OCI-LY1 (cell line): ENCODE data around the gene SH3D21.

Experiments
- H2AFZ ChIP-seq: fragments of 200-600 bp; sonication (generic), shearing (Covaris generic); 2 replicates; pipeline ENCODE4 v1.6.0; 2014; ENCODE audit warnings: antibody characterized with exemption, mild to moderate bottlenecking, low read length
- H3F3A ChIP-seq: fragments of 200-600 bp; sonication (generic), shearing (Covaris generic); 2 replicates; pipeline ENCODE4 v1.6.0; 2014; ENCODE audit warnings: mild to moderate bottlenecking, antibody characterized with exemption, low read length, moderate library complexity; ENCODE audit not compliant: insufficient read depth
- H3K27ac ChIP-seq: fragments of 200-600 bp; sonication (generic); 2 replicates; pipeline ENCODE4 v1.5.1; 2014; ENCODE audit warnings: low read length, mixed run types, mild to moderate bottlenecking, low read depth; ENCODE audit not compliant: poor library complexity, severe bottlenecking
- H3K27me3 ChIP-seq: fragments of 200-600 bp; sonication (generic); 2 replicates; pipeline ENCODE4 v1.6.0; 2014; ENCODE audit warnings: antibody characterized with exemption, mild to moderate bottlenecking, low read length, moderate library complexity; ENCODE audit not compliant: insufficient read depth
- H3K36me3 ChIP-seq: fragments of 200-600 bp; sonication (generic); 2 replicates; pipeline ENCODE4 v1.6.1; 2014; ENCODE audit warnings: mild to moderate bottlenecking, antibody characterized with exemption, low read length, moderate library complexity, mixed read lengths; ENCODE audit not compliant: insufficient read depth
- H3K4me1 ChIP-seq: fragments of 200-600 bp; sonication (generic); 2 replicates; pipeline ENCODE4 v1.5.1; 2014; ENCODE audit warnings: mild to moderate bottlenecking, low read length, moderate library complexity; ENCODE audit not compliant: insufficient read depth, severe bottlenecking
- H3K4me2 ChIP-seq: fragments of 200-600 bp; sonication (generic), shearing (Covaris generic); 2 replicates; pipeline ENCODE4 v1.6.1; 2014; ENCODE audit warnings: low read length
- H3K4me3 ChIP-seq: fragments of 200-600 bp; sonication (generic); 2 replicates; pipeline ENCODE4 v1.5.1; 2014; ENCODE audit warnings: low read length, low read depth, mild to moderate bottlenecking, mixed read lengths; ENCODE audit not compliant: poor library complexity, severe bottlenecking
- H3K79me2 ChIP-seq: fragments of 200-600 bp; shearing (Covaris generic); 2 replicates; pipeline ENCODE4 v1.6.1; 2016; ENCODE audit warnings: mixed run types, low read length, mixed read lengths; ENCODE audit not compliant: insufficient read depth
- H3K9ac ChIP-seq: fragments of 200-600 bp; sonication (generic), shearing (Covaris generic); 2 replicates; pipeline ENCODE4 v1.6.1; 2014; ENCODE audit warnings: mild to moderate bottlenecking, low read length, mixed read lengths
- H3K9me2 ChIP-seq: fragments of 200-600 bp; sonication (generic), shearing (Covaris generic); 2 replicates; pipeline ENCODE4 v1.6.1; 2014; ENCODE audit warnings: low read depth, mild to moderate bottlenecking, low read length, mixed read lengths
- H3K9me3 ChIP-seq: fragments of 200-600 bp; shearing (Covaris generic); 2 replicates; pipeline ENCODE4 v1.6.1; 2014; ENCODE audit warnings: low read length, mixed read lengths
- H4K20me1 ChIP-seq: fragments of 200-600 bp; sonication (generic), shearing (Covaris generic); 2 replicates; pipeline ENCODE4 v1.6.0; 2016; ENCODE audit warnings: mild to moderate bottlenecking, low read length; ENCODE audit not compliant: insufficient read depth
- EZH2 ChIP-seq: fragments of 200-600 bp; sonication (generic), shearing (Covaris generic); IDR thresholded peaks from 2 replicates; pipeline ENCODE4 v1.8.0; 2017; ENCODE audit warnings: borderline replicate concordance, mixed run types, mild to moderate bottlenecking, antibody characterized with exemption, low read length, moderate library complexity, mixed read lengths
- TF ChIP-seq, protein P1 (sequence below): fragments of 200-600 bp; sonication (generic), shearing (Covaris generic); IDR thresholded peaks from 2 replicates; pipeline ENCODE4 v1.5.1; 2017; ENCODE audit warnings: mild to moderate bottlenecking, antibody characterized with exemption, low read length, moderate library complexity, mixed read lengths

Gene SH3D21

DNA sequence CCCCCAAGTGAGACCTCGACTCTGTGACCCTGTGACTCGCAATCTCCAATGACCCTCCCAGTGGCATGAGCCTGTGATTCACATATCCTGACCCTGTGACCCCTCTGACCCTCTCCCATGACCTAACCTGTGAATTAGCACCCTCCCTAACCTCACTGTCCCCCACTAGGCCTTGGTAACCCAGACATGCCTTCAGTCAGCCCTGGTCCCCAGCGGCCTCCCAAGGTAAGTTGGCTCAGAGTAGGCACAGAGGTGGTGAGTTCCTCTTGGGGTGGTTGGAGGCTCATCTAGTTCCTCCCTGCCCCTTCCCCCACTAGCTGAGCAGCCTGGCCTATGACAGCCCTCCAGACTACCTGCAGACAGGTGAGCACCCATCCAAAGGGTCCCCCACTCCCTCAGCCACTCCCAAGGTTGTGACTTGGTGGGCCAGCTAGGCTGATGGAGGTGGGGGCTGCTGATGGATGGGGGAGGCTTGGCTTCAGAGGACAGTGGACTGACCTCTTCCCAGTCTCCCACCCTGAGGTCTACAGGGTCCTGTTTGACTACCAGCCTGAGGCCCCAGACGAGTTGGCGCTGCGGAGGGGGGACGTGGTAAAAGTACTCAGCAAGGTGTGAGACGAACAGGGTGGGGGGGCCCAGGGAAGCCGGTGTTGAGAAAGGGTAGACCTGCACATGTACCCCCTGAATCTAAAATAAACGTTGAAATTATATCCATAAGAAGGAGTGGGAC lies 1.6 kb downstream of the SH3D21 start:
- no peak for TF ChIP-seq EZH2
- TF ChIP-seq, protein P1, sequence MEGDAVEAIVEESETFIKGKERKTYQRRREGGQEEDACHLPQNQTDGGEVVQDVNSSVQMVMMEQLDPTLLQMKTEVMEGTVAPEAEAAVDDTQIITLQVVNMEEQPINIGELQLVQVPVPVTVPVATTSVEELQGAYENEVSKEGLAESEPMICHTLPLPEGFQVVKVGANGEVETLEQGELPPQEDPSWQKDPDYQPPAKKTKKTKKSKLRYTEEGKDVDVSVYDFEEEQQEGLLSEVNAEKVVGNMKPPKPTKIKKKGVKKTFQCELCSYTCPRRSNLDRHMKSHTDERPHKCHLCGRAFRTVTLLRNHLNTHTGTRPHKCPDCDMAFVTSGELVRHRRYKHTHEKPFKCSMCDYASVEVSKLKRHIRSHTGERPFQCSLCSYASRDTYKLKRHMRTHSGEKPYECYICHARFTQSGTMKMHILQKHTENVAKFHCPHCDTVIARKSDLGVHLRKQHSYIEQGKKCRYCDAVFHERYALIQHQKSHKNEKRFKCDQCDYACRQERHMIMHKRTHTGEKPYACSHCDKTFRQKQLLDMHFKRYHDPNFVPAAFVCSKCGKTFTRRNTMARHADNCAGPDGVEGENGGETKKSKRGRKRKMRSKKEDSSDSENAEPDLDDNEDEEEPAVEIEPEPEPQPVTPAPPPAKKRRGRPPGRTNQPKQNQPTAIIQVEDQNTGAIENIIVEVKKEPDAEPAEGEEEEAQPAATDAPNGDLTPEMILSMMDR: no peak
- Histone ChIP-seq H3F3A (no peaks in the 10 kb centered on the region), H3K27me3 (no peaks in the 10 kb centered on the region), H3K4me3 (peak overlapping the region; percentile 62), H3K36me3 (peaks cover 43% of the 10 kb centered on the region), H3K27ac (peak overlapping the region; percentile 49), H3K79me2 (no peaks in the 10 kb centered on the region), H3K9me2 (no peaks in the 10 kb centered on the region), H3K9ac (peak overlapping the region; percentile 56), H3K4me2 (peak overlapping the region; percentile 68), H3K9me3 (no peaks in the 10 kb centered on the region), H2AFZ (no peak overlapping the region), H4K20me1 (no peaks in the 10 kb centered on the region), H3K4me1 (peaks cover 44% of the 10 kb centered on the region)

DNA sequence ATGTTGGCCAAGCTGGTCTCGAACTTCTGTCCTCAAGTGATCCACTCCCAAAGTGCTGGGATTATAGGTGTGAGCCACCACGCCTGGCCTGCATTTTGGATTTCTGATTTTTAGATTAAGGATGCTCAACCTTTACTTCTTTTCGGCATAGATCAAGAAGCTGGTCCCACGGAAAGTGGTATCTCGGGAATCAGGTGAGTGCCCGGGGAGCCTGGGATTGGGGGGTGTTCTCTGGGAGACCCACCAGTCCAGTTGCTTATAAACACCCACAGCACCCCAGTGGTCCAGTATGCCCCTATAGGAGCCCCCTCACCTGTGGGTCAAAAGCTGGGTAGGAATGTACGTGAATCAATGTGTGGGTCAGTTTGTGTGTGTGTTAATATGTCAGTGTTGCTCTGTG lies 3.2 kb downstream of the SH3D21 start:
- peak overlapping the region; percentile 49 for H3K27ac ChIP-seq
- H3K79me2 ChIP-seq: no peaks in the 10 kb centered on the region
- H3F3A ChIP-seq: no peaks in the 10 kb centered on the region
- H4K20me1 ChIP-seq: no peaks in the 10 kb centered on the region
- H2AFZ ChIP-seq: no peak overlapping the region
- H3K9ac ChIP-seq: no peak overlapping the region
- H3K9me2 ChIP-seq: no peaks in the 10 kb centered on the region
- H3K4me2 ChIP-seq: 0 out of 2 replicates have a peak overlapping the region, but pooled peaks have one; percentile 68
- no peak overlapping the region for H3K4me3 ChIP-seq
- H3K9me3 ChIP-seq: no peaks in the 10 kb centered on the region
- peaks cover 37% of the 10 kb centered on the region for H3K4me1 ChIP-seq
- no peak for TF ChIP-seq EZH2
- TF ChIP-seq, protein P1: no peak
- peaks cover 29% of the 10 kb centered on the region for H3K36me3 ChIP-seq
- H3K27me3 ChIP-seq: no peaks in the 10 kb centered on the region

DNA sequence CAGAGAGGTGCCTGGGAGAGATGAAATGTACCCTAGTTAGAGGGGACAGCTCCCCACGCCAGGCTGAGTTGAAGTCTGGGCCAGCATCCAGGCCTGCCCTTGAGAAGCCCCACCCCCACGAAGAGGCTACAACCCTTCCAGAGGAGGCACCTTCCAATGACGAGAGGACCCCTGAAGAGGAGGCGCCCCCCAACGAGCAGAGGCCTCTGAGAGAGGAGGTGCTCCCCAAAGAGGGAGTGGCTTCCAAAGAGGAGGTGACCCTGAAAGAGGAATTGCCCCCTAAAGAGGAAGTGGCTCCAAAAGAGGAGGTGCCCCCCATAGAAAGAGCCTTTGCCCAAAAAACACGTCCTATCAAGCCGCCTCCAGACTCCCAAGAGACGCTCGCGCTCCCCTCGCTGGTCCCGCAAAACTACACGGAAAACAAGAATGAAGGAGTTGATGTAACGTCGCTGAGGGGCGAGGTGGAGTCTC lies 14.2 kb downstream of the SH3D21 start:
- peaks cover 35% of the 10 kb centered on the region for H3K4me1 ChIP-seq
- no peaks in the 10 kb centered on the region for H3K79me2 ChIP-seq
- H3K4me2 ChIP-seq: peak overlapping the region; percentile 56; the same call in 1 of the 2 replicates
- H3K27ac ChIP-seq: no peak overlapping the region
- no peaks in the 10 kb centered on the region for H4K20me1 ChIP-seq
- TF ChIP-seq, protein P1: no peak
- no peak for TF ChIP-seq EZH2
- H3K9me2 ChIP-seq: no peaks in the 10 kb centered on the region
- no peak overlapping the region for H2AFZ ChIP-seq
- no peaks in the 10 kb centered on the region; the same call in 1 of the 2 replicates for H3K27me3 ChIP-seq
- H3K9ac ChIP-seq: no peak overlapping the region; the same call in 1 of the 2 replicates
- no peaks in the 10 kb centered on the region for H3F3A ChIP-seq
- peaks cover 12% of the 10 kb centered on the region; the same call in 1 of the 2 replicates for H3K36me3 ChIP-seq
- no peaks in the 10 kb centered on the region for H3K9me3 ChIP-seq
- H3K4me3 ChIP-seq: peak overlapping the region; percentile 45
